Fibroblast of pulmonary artery (primary cell): ENCODE data around the gene PCDHGB1.
"Not testable (repeated sequence)": the region's sequence is repeated elsewhere in the genome, so short reads cannot be mapped to it uniquely, and the experiment has no call there.

Experiments
- DNase-seq: peaks from one replicate; pipeline ENCODE4 v3.0.0-alpha.2; 2010; ENCODE audit warnings: low read depth
- H3K4me3 ChIP-seq: replicated peaks from 2 replicates; pipeline ENCODE4 v1.5.1; 2011; ENCODE audit warnings: low read depth, mild to moderate bottlenecking, control low read depth, low read length, moderate library complexity
- TF ChIP-seq, protein P1 (sequence below): IDR thresholded peaks from 2 replicates; pipeline ENCODE4 v1.5.1; 2011; ENCODE audit warnings: mild to moderate bottlenecking, control low read depth, low read length, inconsistent platforms; ENCODE audit errors: missing control alignments

PCDHGB1 gene

DNA sequence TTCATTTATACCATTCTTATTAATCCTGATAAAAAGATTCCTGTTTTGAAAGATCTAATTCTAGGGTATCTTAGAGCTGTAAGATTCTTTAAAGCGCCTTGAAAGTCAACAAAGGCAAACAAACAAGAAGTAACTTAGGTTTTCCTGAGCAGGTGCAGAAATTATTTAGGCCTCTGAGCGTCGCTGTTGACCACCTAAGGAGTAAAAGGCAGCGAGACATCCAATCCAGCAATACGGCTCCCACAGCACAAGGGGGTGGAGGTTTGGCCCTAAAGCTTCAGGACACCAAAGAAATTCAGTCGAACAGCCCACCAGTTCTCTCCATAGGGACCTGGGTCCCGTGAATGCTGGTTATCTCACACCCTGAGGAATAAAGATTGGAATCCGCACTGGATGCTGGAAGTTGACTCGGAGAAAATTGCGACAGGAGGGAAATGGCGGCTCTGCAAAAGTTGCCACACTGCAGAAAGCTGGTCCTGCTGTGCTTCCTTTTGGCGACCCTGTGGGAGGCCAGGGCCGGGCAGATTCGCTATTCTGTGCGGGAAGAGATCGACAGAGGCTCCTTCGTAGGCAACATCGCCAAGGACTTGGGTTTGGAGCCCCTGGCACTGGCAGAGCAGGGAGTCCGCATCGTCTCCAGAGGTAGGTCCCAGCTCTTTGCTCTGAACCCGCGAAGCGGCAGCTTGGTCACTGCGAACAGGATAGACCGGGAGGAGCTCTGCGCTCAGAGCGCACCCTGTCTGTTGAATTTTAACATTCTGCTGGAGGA, 11.2 kb upstream of the PCDHGB1 start, which contains the start of gene PCDHGA2:
Gene PCDHGA2 (plus strand): TSS at position 223 of the 769 bp plus-strand sequence.
- TF ChIP-seq, protein P1, sequence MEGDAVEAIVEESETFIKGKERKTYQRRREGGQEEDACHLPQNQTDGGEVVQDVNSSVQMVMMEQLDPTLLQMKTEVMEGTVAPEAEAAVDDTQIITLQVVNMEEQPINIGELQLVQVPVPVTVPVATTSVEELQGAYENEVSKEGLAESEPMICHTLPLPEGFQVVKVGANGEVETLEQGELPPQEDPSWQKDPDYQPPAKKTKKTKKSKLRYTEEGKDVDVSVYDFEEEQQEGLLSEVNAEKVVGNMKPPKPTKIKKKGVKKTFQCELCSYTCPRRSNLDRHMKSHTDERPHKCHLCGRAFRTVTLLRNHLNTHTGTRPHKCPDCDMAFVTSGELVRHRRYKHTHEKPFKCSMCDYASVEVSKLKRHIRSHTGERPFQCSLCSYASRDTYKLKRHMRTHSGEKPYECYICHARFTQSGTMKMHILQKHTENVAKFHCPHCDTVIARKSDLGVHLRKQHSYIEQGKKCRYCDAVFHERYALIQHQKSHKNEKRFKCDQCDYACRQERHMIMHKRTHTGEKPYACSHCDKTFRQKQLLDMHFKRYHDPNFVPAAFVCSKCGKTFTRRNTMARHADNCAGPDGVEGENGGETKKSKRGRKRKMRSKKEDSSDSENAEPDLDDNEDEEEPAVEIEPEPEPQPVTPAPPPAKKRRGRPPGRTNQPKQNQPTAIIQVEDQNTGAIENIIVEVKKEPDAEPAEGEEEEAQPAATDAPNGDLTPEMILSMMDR = peak; percentile 61
- H3K4me3 ChIP-seq = peak within 1 kb of the TSS; percentile 53
- DNase-seq = peak; percentile 76

DNA sequence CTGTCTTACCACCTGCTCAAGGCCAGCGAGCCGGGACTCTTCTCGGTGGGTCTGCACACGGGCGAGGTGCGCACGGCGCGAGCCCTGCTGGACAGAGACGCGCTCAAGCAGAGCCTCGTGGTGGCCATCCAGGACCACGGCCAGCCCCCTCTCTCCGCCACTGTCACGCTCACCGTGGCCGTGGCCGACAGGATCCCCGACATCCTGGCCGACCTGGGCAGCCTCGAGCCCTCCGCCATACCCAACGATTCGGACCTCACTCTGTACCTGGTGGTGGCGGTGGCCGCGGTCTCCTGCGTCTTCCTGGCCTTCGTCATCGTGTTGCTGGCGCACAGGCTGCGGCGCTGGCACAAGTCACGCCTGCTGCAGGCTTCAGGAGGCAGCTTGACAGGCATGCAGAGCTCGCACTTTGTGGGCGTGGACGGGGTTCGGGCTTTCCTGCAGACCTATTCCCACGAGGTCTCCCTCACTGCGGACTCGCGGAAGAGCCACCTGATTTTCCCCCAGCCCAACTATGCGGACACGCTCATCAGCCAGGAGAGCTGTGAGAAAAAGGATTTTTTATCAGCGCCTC, 9.0 kb upstream of the PCDHGB1 start:
- not testable (repeated sequence) for H3K4me3 ChIP-seq

DNA sequence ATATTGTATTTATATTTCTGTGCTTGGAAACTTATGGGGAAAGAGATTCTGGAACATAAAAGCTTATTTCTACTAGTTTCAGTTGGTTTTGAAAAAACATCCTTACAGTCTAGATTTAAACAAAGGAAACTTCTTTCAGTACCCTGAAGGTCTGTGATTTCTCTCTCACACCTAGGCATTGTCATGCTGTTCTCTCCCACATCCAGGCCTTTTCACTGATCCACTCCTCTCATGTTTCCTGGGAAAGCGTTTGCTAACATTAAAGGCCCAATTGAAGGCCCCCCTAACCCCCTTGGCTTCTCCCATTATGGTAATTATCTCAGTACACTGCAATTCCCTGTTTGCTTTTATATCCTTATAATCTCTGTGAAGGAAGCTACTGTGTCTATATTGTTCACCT, 7.1 kb upstream of the PCDHGB1 start:
- TF ChIP-seq, protein P1 = no peak
- no peak for DNase-seq
- no peak overlapping the region for H3K4me3 ChIP-seq

More for the DNA sequence above, 9.0 kb upstream of the PCDHGB1 start:
- not testable (repeated sequence) for DNase-seq

DNA sequence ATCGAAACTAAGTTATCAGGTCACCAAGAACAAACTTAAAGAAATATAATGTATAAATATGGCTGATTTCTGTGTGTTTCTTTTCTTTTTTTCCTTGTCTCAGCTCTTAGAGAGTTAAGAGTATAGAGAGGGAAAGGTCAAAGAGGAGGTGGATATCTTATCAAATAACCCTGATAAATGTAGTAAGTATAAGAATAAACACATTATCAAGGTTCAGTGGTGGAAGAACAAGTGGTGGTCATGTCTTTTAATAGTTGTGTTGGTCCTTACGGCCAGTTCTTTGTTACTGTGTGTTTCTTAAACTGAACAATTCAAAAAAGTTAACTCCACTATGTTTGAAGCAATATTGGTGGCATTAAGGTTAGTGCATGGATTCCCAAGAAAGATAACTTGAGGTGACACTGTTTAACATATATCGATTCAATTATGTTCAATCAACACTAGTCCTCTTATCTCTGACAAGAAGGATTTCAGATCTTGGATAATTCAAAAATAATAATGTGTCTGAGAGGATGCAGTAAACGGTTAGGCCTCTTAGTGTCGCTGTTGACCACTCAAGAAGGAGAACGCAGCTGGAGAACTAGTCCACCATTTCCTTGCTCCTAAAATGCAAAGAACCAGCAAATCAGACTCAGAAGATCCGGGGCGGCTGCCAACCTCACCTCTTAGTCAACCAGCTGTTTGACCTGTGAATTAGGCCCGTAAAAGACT, 6.5 kb upstream of the PCDHGB1 start, which contains the start of gene PCDHGA3:
Gene PCDHGA3 (plus strand): TSS at position 588 of the 711 bp plus-strand sequence. CDS start 205 bp downstream, outside the sequence.
- peak; percentile 74 for DNase-seq
- TF ChIP-seq, protein P1 = peak; percentile 49
- H3K4me3 ChIP-seq = peak within 1 kb of the TSS; percentile 53

DNA sequence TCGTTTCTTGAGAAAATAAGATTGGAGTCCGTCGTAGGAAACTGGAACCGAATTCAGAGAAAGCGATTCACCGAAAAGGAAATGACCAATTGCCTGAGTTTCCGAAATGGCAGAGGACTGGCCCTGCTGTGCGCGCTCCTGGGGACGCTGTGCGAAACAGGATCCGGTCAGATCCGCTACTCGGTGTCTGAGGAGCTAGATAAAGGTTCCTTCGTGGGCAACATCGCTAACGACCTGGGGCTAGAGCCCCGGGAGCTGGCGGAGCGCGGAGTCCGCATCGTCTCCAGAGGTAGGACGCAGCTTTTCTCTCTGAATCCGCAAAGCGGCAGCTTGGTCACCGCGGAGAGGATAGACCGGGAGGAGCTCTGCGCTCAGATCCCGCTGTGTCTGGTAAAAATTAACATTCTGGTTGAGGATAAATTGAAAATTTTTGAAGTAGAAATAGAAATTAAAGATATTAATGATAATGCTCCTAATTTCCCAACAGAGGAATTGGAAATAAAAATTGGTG, 5.9 kb upstream of the PCDHGB1 start:
- peak overlapping the region; percentile 53 for H3K4me3 ChIP-seq
- no peak for DNase-seq
- TF ChIP-seq, protein P1 = no peak

DNA sequence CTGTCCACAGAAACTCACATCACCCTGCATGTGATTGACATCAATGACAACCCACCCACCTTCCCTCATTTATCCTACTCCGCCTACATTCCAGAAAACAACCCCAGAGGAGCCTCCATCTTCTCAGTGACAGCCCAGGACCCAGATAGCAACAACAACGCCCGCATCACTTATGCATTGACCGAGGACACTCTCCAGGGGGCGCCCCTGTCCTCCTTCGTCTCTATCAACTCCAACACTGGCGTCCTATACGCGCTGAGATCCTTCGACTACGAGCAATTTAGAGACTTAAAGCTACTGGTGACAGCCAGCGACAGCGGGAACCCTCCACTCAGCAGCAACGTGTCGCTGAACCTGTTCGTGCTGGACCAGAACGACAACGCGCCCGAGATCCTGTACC, 4.6 kb upstream of the PCDHGB1 start:
- TF ChIP-seq, protein P1 = no peak

DNA sequence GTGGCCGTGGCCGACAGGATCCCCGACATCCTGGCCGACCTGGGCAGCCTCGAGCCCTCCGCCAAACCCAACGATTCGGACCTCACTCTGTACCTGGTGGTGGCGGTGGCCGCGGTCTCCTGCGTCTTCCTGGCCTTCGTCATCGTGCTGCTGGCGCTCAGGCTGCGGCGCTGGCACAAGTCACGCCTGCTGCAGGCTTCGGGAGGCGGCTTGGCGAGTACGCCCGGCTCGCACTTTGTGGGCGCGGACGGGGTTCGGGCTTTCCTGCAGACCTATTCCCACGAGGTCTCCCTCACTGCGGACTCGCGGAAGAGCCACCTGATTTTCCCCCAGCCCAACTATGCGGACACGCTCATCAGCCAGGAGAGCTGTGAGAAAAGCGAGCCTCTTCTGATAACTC, 3.9 kb upstream of the PCDHGB1 start:
- not testable (repeated sequence) for DNase-seq

More for the DNA sequence above, 4.6 kb upstream of the PCDHGB1 start:
- H3K4me3 ChIP-seq = no peak overlapping the region
- no peak for DNase-seq

More for the DNA sequence above, 3.9 kb upstream of the PCDHGB1 start:
- not testable (repeated sequence) for H3K4me3 ChIP-seq
